Loucy (cell line): ENCODE measurements around the gene NMNAT2.

Experiments used
- H2AFZ ChIP-seq: fragments of 200-600 bp; sonication (generic); 2 replicates; pipeline ENCODE4 v1.6.0; 2016; ENCODE audit warnings: antibody characterized with exemption, mild to moderate bottlenecking, low read length, moderate library complexity
- H3F3A ChIP-seq: fragments of 200-600 bp; 2 replicates; pipeline ENCODE4 v1.6.0; 2016; ENCODE audit warnings: antibody characterized with exemption, low read depth, mild to moderate bottlenecking
- H3K27me3 ChIP-seq: fragments of 200-600 bp; sonication (generic); 2 replicates; pipeline ENCODE4 v1.6.1; 2014; ENCODE audit warnings: low read length, mild to moderate bottlenecking; ENCODE audit not compliant: insufficient read depth, poor library complexity, severe bottlenecking
- H3K36me3 ChIP-seq: fragments of 200-600 bp; sonication (generic); 2 replicates; pipeline ENCODE4 v1.6.1; 2016; ENCODE audit warnings: low read length; ENCODE audit not compliant: insufficient read depth
- H3K4me1 ChIP-seq: fragments of 200-600 bp; sonication (generic); 2 replicates; pipeline ENCODE4 v1.5.1; 2014; ENCODE audit warnings: low read length, mild to moderate bottlenecking; ENCODE audit not compliant: insufficient read depth, poor library complexity, severe bottlenecking
- H3K4me2 ChIP-seq: fragments of 200-600 bp; sonication (generic); 2 replicates; pipeline ENCODE4 v1.6.0; 2014; ENCODE audit warnings: antibody characterized with exemption, low read length, low read depth, mild to moderate bottlenecking; ENCODE audit not compliant: poor library complexity, severe bottlenecking
- H3K4me3 ChIP-seq: fragments of 200-600 bp; sonication (generic); 2 replicates; pipeline ENCODE4 v1.5.1; 2014; ENCODE audit warnings: low read length, mild to moderate bottlenecking, mixed read lengths; ENCODE audit not compliant: poor library complexity, severe bottlenecking
- H3K79me2 ChIP-seq: fragments of 200-600 bp; sonication (generic); 2 replicates; pipeline ENCODE4 v1.6.1; 2014; ENCODE audit warnings: low read length; ENCODE audit not compliant: insufficient read depth
- H3K9ac ChIP-seq: fragments of 200-600 bp; sonication (generic); 2 replicates; pipeline ENCODE4 v1.6.0; 2014; ENCODE audit warnings: mild to moderate bottlenecking, low read depth, low read length, moderate library complexity; ENCODE audit not compliant: poor library complexity, severe bottlenecking
- H3K9me2 ChIP-seq: fragments of 200-600 bp; sonication (generic); replicated peaks from 2 replicates; pipeline ENCODE4 v1.6.1; 2016; ENCODE audit warnings: low read depth, low read length, mixed read lengths
- H3K9me3 ChIP-seq: fragments of 200-600 bp; sonication (generic); 2 replicates; pipeline ENCODE4 v1.6.1; 2014; ENCODE audit warnings: mild to moderate bottlenecking, antibody characterized with exemption, low read length, low read depth; ENCODE audit not compliant: insufficient read depth
- H4K20me1 ChIP-seq: fragments of 200-600 bp; sonication (generic); 2 replicates; pipeline ENCODE4 v1.6.0; 2014; ENCODE audit warnings: antibody characterized with exemption, low read length, mild to moderate bottlenecking; ENCODE audit not compliant: insufficient read depth, poor library complexity, severe bottlenecking
- CTCF ChIP-seq: fragments of 200-600 bp; sonication (generic); conservative IDR thresholded peaks from 2 replicates; pipeline ENCODE4 v1.5.1; 2014; ENCODE audit warnings: mild to moderate bottlenecking, antibody characterized with exemption, low read length
- EZH2phosphoT487 ChIP-seq: fragments of 200-600 bp; IDR thresholded peaks from 2 replicates; pipeline ENCODE4 v1.6.1; 2018; ENCODE audit warnings: antibody characterized with exemption, mild to moderate bottlenecking, moderate library complexity, borderline replicate concordance

The NMNAT2 gene

GRCh38 chr1:183239793-183240525 lies 178.2 kb downstream of the NMNAT2 start:
- Histone ChIP-seq H3K9ac (no peak overlapping the region), H3K9me3 (no peaks in the 10 kb centered on the region), H3K4me3 (no peak overlapping the region), H3K36me3 (no peaks in the 10 kb centered on the region), H3K9me2 (no peaks in the 10 kb centered on the region), H3K4me2 (no peak overlapping the region), H3F3A (no peaks in the 10 kb centered on the region), H3K27me3 (no peaks in the 10 kb centered on the region), H4K20me1 (no peaks in the 10 kb centered on the region), H3K4me1 (no peaks in the 10 kb centered on the region), H3K79me2 (no peaks in the 10 kb centered on the region), H2AFZ (no peak overlapping the region)
- TF ChIP-seq CTCF, result no peak
- no peak for TF ChIP-seq EZH2phosphoT487

GRCh38 chr1:183239220-183239742 lies 178.9 kb downstream of the NMNAT2 start:
- Histone ChIP-seq H3K4me3 (no peak overlapping the region), H3F3A (no peaks in the 10 kb centered on the region), H2AFZ (no peak overlapping the region), H3K36me3 (no peaks in the 10 kb centered on the region), H3K9ac (no peak overlapping the region), H3K9me3 (no peaks in the 10 kb centered on the region), H3K4me1 (no peaks in the 10 kb centered on the region), H4K20me1 (no peaks in the 10 kb centered on the region), H3K79me2 (no peaks in the 10 kb centered on the region), H3K9me2 (no peaks in the 10 kb centered on the region), H3K27me3 (no peaks in the 10 kb centered on the region), H3K4me2 (no peak overlapping the region)
- TF ChIP-seq CTCF, result no peak
- TF ChIP-seq EZH2phosphoT487, result no peak

- Histone ChIP-seq H2AFZ (no peak overlapping the region), H3K79me2 (no peaks in the 10 kb centered on the region), H3K9ac (no peak overlapping the region), H3K36me3 (no peaks in the 10 kb centered on the region), H3K4me2 (no peak overlapping the region), H3K27me3 (no peaks in the 10 kb centered on the region), H3F3A (no peaks in the 10 kb centered on the region), H3K4me1 (no peaks in the 10 kb centered on the region), H3K9me3 (no peaks in the 10 kb centered on the region), H3K9me2 (no peaks in the 10 kb centered on the region), H3K4me3 (no peak overlapping the region), H4K20me1 (no peaks in the 10 kb centered on the region)
- TF ChIP-seq EZH2phosphoT487, result no peak
- no peak for TF ChIP-seq CTCF
Measured at GRCh38 chr1:183238071-183238470, 180.1 kb downstream of the NMNAT2 start.
